ENCODE data around the gene CISH.

The CISH gene

DNA sequence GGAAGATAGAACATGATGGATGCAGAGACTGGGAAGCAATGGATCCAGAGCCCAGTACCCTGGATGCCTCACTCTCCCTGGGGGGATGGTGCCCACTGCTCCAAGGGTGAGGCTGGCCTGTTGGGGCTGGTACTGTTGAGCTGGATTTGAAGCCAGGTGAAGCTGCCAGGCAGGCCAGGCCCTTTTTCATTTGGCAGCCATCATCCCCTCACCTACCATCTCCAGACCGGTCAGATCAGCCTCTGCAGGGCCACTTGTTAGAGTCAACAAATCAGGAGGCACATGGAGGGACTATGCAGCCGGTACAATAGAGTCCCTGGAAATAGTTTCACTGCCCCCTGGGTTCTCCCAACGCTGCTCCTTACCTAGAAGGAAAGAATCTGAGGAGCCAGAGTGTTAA, 11.3 kb upstream of the CISH start:
- Histone ChIP-seq H4K8ac (ENCODE audit: low read depth, low read length) (no peak overlapping the region), H3K23ac (ENCODE audit: low read length) (no peak overlapping the region), H3K4me1 (ENCODE audit: control insufficient read depth, low read depth, low read length) (peaks cover 9% of the 10 kb centered on the region), H3K18ac (ENCODE audit: low read length) (no peak overlapping the region), H3K27ac (ENCODE audit: low read depth, low read length) (no peak overlapping the region), H2AK5ac (ENCODE audit: low read length) (no peak overlapping the region), H3K4me3 (ENCODE audit: low read length) (no peak overlapping the region), H4K5ac (ENCODE audit: low read length) (no peak overlapping the region), H3K79me1 (ENCODE audit: low read length) (peaks cover 8% of the 10 kb centered on the region), H3K4me2 (ENCODE audit: low read length) (no peak overlapping the region), H3K56ac (ENCODE audit: low read length) (no peak overlapping the region), H3K79me2 (ENCODE audit: control insufficient read depth, insufficient read depth, low read length) (no peaks in the 10 kb centered on the region), H3K27me3 (ENCODE audit: insufficient read depth, low read length, poor library complexity) (no peaks in the 10 kb centered on the region), H2BK5ac (ENCODE audit: low read length) (no peak overlapping the region), H3K36me3 (ENCODE audit: control insufficient read depth, insufficient read depth, low read length) (no peaks in the 10 kb centered on the region), H3K9ac (ENCODE audit: low read length) (no peak overlapping the region), H2BK120ac (ENCODE audit: low read depth, low read length) (no peak overlapping the region), H2BK15ac (replicated peaks; ENCODE audit: low read depth) (no peak overlapping the region), H3K4ac (ENCODE audit: low read depth, low read length) (no peak overlapping the region)
- no peak for DNase-seq
- no CpG with 5 or more reads among the region's 3 CpGs for WGBS (ENCODE audit: extremely low coverage, insufficient coverage, low lambda C conversion rate)

- no peak overlapping the region for H4K5ac ChIP-seq (ENCODE audit: low read length)
- no peak overlapping the region for H3K56ac ChIP-seq (ENCODE audit: low read length)
- H2BK15ac ChIP-seq (replicated peaks; ENCODE audit: low read depth), result no peak overlapping the region
- H3K4me2 ChIP-seq (ENCODE audit: low read length), result no peak overlapping the region
- no peaks in the 10 kb centered on the region for H3K36me3 ChIP-seq (ENCODE audit: control insufficient read depth, insufficient read depth, low read length)
- peaks cover 11% of the 10 kb centered on the region for H3K79me1 ChIP-seq (ENCODE audit: low read length)
- H3K4me3 ChIP-seq (ENCODE audit: low read length), result no peak overlapping the region
- DNase-seq, result no peak
- no peaks in the 10 kb centered on the region for H3K27me3 ChIP-seq (ENCODE audit: insufficient read depth, low read length, poor library complexity)
- no peak overlapping the region for H3K27ac ChIP-seq (ENCODE audit: low read depth, low read length)
- no peak overlapping the region for H2BK120ac ChIP-seq (ENCODE audit: low read depth, low read length)
- H3K23ac ChIP-seq (ENCODE audit: low read length), result no peak overlapping the region
- no peaks in the 10 kb centered on the region for H3K79me2 ChIP-seq (ENCODE audit: control insufficient read depth, insufficient read depth, low read length)
- WGBS (ENCODE audit: extremely low coverage, insufficient coverage, low lambda C conversion rate), result no CpG with 5 or more reads among the region's 4 CpGs
- H2BK5ac ChIP-seq (ENCODE audit: low read length), result no peak overlapping the region
- no peak overlapping the region for H4K8ac ChIP-seq (ENCODE audit: low read depth, low read length)
- no peak overlapping the region for H3K18ac ChIP-seq (ENCODE audit: low read length)
- H3K4ac ChIP-seq (ENCODE audit: low read depth, low read length), result no peak overlapping the region
- H3K4me1 ChIP-seq (ENCODE audit: control insufficient read depth, low read depth, low read length), result peaks cover 12% of the 10 kb centered on the region
- H2AK5ac ChIP-seq (ENCODE audit: low read length), result no peak overlapping the region
- H3K9ac ChIP-seq (ENCODE audit: low read length), result no peak overlapping the region
Measured at GRCh38 chr3:50620820-50621219, 9.2 kb upstream of the CISH start.

DNA sequence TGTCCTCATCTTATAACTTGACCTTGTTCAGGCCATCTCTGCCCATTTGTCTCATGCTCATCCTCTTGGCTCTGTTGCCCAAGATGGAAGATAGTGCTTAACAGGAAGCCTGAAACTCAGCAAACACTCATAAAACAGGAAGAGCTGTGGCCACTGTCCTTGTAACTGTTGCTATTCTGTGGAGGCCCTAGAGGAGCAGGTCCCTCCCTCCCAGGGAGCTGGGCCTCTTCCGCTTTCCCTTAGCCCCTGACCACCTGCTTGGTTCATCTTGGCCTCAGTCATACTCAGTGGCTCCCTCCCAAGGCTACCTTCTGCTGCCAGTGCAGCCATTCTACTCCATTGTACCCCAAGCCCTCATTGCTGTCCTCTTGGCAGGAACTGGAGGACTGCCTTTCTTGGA, 8.8 kb upstream of the CISH start:
- H2BK5ac ChIP-seq (ENCODE audit: low read length), result no peak overlapping the region
- H3K36me3 ChIP-seq (ENCODE audit: control insufficient read depth, insufficient read depth, low read length), result no peaks in the 10 kb centered on the region
- H3K79me2 ChIP-seq (ENCODE audit: control insufficient read depth, insufficient read depth, low read length), result no peaks in the 10 kb centered on the region
- H3K18ac ChIP-seq (ENCODE audit: low read length), result no peak overlapping the region
- no peak overlapping the region for H2BK120ac ChIP-seq (ENCODE audit: low read depth, low read length)
- H3K4me2 ChIP-seq (ENCODE audit: low read length), result no peak overlapping the region
- no CpG with 5 or more reads among the region's 1 CpG for WGBS (ENCODE audit: extremely low coverage, insufficient coverage, low lambda C conversion rate)
- H2AK5ac ChIP-seq (ENCODE audit: low read length), result no peak overlapping the region
- no peak overlapping the region for H4K5ac ChIP-seq (ENCODE audit: low read length)
- H3K9ac ChIP-seq (ENCODE audit: low read length), result no peak overlapping the region
- no peak overlapping the region for H3K4ac ChIP-seq (ENCODE audit: low read depth, low read length)
- no peak overlapping the region for H3K27ac ChIP-seq (ENCODE audit: low read depth, low read length)
- no peak overlapping the region for H3K23ac ChIP-seq (ENCODE audit: low read length)
- H3K4me3 ChIP-seq (ENCODE audit: low read length), result no peak overlapping the region
- H2BK15ac ChIP-seq (replicated peaks; ENCODE audit: low read depth), result no peak overlapping the region
- no peak overlapping the region for H4K8ac ChIP-seq (ENCODE audit: low read depth, low read length)
- peaks cover 11% of the 10 kb centered on the region for H3K79me1 ChIP-seq (ENCODE audit: low read length)
- H3K4me1 ChIP-seq (ENCODE audit: control insufficient read depth, low read depth, low read length), result peaks cover 12% of the 10 kb centered on the region
- DNase-seq, result no peak
- no peak overlapping the region for H3K56ac ChIP-seq (ENCODE audit: low read length)
- H3K27me3 ChIP-seq (ENCODE audit: insufficient read depth, low read length, poor library complexity), result no peaks in the 10 kb centered on the region

DNA sequence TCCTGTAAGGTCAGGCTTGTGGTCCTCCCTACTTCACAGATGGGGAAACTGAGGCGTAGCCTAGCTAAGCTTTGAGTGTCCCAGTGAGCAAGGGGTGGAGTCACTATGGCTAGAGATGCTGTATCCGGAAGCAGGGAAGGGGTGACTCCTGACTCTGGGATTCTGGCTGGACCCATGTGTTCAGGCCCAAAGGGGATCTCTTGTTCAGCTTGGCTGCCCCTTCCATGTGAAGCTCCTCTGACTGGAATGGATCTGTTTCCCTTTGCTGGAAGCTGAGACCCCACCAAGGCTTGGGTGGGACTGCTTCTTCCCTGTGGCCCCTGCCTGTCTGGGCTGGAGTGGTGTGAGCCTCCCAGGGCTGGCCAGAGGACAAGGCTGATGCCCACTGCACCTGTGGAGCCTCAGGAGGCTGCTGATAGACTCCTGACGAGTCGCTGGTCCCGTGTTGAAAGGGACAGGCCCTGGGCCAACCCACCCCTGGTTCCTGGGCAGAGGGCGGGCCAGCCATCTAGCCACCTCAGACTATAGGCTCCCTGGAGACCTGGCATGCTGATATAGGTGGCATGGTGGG, 6.4 kb upstream of the CISH start:
- H2BK5ac ChIP-seq (ENCODE audit: low read length), result no peak overlapping the region
- H3K23ac ChIP-seq (ENCODE audit: low read length), result no peak overlapping the region
- H4K5ac ChIP-seq (ENCODE audit: low read length), result no peak overlapping the region
- no peak overlapping the region for H3K27ac ChIP-seq (ENCODE audit: low read depth, low read length)
- H3K79me2 ChIP-seq (ENCODE audit: control insufficient read depth, insufficient read depth, low read length), result no peaks in the 10 kb centered on the region
- no peak overlapping the region for H3K18ac ChIP-seq (ENCODE audit: low read length)
- no peaks in the 10 kb centered on the region for H3K27me3 ChIP-seq (ENCODE audit: insufficient read depth, low read length, poor library complexity)
- H3K4me2 ChIP-seq (ENCODE audit: low read length), result peak overlapping the region; percentile 74
- no CpG with 5 or more reads among the region's 6 CpGs for WGBS (ENCODE audit: extremely low coverage, insufficient coverage, low lambda C conversion rate)
- DNase-seq, result no peak
- H3K9ac ChIP-seq (ENCODE audit: low read length), result peak overlapping the region; percentile 79
- H2AK5ac ChIP-seq (ENCODE audit: low read length), result peak overlapping the region; percentile 76
- no peak overlapping the region for H2BK15ac ChIP-seq (replicated peaks; ENCODE audit: low read depth)
- no peak overlapping the region for H4K8ac ChIP-seq (ENCODE audit: low read depth, low read length)
- H2BK120ac ChIP-seq (ENCODE audit: low read depth, low read length), result no peak overlapping the region
- no peak overlapping the region for H3K4ac ChIP-seq (ENCODE audit: low read depth, low read length)
- peaks cover 5% of the 10 kb centered on the region for H3K4me1 ChIP-seq (ENCODE audit: control insufficient read depth, low read depth, low read length)
- peaks cover 7% of the 10 kb centered on the region for H3K79me1 ChIP-seq (ENCODE audit: low read length)
- no peaks in the 10 kb centered on the region for H3K36me3 ChIP-seq (ENCODE audit: control insufficient read depth, insufficient read depth, low read length)
- H3K56ac ChIP-seq (ENCODE audit: low read length), result peak overlapping the region; percentile 90
- H3K4me3 ChIP-seq (ENCODE audit: low read length), result peak overlapping the region; percentile 57

DNA sequence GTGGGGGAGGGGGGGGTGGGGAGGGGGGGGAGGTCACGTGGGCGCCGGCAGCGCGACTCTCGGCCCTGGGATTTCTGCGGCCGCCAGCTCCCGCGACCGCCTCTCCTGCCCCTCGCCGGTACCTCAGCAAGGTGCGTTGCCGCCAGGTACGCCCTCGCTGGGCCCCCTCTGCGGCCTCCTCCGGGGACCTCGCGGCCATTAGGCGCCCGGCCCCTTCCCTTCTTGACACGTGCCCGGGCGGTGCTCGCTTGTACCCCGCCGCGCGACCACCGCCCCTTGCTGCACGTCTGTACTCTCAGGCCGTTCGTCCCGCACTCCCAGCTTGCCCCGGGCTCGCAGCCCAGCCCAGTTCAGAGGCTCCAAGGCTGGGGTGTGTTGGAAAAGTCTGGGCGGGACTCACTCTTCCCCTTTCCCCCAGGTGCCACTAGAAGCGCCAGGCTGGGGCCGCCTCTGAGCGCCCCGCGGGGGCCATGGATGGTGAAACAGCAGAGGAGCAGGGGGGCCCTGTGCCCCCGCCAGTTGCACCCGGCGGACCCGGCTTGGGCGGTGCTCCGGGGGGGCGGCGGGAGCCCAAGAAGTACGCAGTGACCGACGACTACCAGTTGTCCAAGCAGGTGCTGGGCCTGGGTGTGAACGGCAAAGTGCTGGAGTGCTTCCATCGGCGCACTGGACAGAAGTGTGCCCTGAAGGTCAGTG, 5.7 kb upstream of the CISH start, which contains the start of gene MAPKAPK3:
MAPKAPK3 (plus strand) TSS at position 56 of the 696 bp plus-strand sequence; CDS start at position 471, 415 bp downstream.
- WGBS (ENCODE audit: extremely low coverage, insufficient coverage, low lambda C conversion rate), result no CpG with 5 or more reads among the region's 58 CpGs
- no peak within 1 kb of the TSS for H2BK120ac ChIP-seq (ENCODE audit: low read depth, low read length)
- H3K9ac ChIP-seq (ENCODE audit: low read length), result peak within 1 kb of the TSS; percentile 79
- H3K79me2 ChIP-seq (ENCODE audit: control insufficient read depth, insufficient read depth, low read length), result no peaks in the 10 kb centered on the region
- H4K8ac ChIP-seq (ENCODE audit: low read depth, low read length), result no peak within 1 kb of the TSS
- H3K36me3 ChIP-seq (ENCODE audit: control insufficient read depth, insufficient read depth, low read length), result no peaks in the 10 kb centered on the region
- no peak for DNase-seq
- H3K4me2 ChIP-seq (ENCODE audit: low read length), result peak within 1 kb of the TSS; percentile 95
- no peaks in the 10 kb centered on the region for H3K27me3 ChIP-seq (ENCODE audit: insufficient read depth, low read length, poor library complexity)
- no peak within 1 kb of the TSS for H3K27ac ChIP-seq (ENCODE audit: low read depth, low read length)
- H4K5ac ChIP-seq (ENCODE audit: low read length), result no peak within 1 kb of the TSS
- peaks cover 8% of the 10 kb centered on the region for H3K4me1 ChIP-seq (ENCODE audit: control insufficient read depth, low read depth, low read length)
- H3K79me1 ChIP-seq (ENCODE audit: low read length), result peaks cover 7% of the 10 kb centered on the region
- H3K23ac ChIP-seq (ENCODE audit: low read length), result no peak within 1 kb of the TSS
- no peak within 1 kb of the TSS for H2BK15ac ChIP-seq (replicated peaks; ENCODE audit: low read depth)
- no peak within 1 kb of the TSS for H2BK5ac ChIP-seq (ENCODE audit: low read length)
- peak within 1 kb of the TSS; percentile 42 for H3K18ac ChIP-seq (ENCODE audit: low read length)
- H3K4me3 ChIP-seq (ENCODE audit: low read length), result peak within 1 kb of the TSS; percentile 57
- H3K4ac ChIP-seq (ENCODE audit: low read depth, low read length), result peak within 1 kb of the TSS; percentile 46
- peak within 1 kb of the TSS; percentile 90 for H3K56ac ChIP-seq (ENCODE audit: low read length)
- peak within 1 kb of the TSS; percentile 76 for H2AK5ac ChIP-seq (ENCODE audit: low read length)
